Glomerular visceral epithelial cell (primary cell): ENCODE data around the gene GNS.

Source experiments
- DNase-seq: peaks from one replicate; pipeline ENCODE4 v3.0.0-alpha.2; 2016; ENCODE audit errors: extremely low spot score

Gene GNS

DNA sequence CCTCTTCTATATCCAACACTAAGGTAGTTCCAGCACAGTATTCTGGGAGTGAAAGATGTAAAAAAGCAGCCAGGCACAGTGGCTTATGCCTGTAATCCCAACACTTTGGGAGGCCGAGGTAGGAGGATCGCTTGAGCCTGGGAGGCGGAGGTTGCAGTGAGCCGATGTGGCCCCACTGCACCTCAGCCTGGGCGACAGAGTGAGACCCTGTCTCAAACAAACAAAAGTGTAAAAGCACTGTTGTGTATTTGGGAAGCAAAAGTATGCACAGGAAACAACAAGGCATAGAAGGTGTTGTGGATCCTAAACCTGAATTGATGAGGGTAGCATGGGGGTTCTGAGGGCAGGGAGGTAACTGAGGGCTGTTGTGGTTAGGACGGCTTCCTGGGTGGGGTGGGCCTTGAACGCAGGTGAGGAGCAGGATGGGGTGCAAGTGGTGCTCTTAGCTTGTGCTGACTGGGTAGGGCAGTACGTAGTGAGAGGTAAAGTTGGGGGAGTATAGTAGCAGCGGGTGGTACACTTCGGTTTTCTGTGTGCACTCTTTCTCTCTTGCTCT, 84.8 kb downstream of the GNS start:
- no peak for DNase-seq

DNA sequence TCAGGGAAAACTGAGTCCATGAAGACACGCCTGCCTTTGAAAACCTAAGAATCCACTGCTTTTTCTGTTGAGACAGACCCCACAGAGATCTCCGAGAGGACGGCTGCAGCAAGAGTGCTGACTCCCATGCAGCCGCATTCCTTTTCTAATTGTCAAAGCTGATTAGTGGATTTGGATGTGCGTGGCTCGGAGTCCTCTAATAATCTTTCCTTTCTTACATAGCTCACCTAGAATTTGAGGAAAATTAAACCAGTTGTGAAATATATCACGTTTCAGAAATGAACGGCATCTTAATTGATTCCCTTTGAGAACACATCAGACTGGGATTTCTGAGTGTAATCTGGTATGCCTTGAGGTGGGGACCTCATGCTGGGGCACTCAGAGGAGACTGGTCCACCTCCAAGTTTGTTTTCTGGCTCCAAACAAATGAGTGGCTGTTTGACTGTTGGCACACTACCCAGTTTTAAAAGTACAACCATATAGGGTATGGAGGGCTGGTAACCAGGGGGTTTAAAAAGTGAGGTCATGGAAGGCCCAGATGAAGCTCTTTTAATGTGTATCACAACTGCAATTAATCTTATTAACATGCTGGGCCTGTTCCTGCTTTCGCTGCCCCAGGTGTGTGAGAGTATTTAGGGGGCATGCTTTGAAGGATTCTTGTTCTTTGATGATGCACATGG, 85.6 kb downstream of the GNS start:
- no peak for DNase-seq

DNA sequence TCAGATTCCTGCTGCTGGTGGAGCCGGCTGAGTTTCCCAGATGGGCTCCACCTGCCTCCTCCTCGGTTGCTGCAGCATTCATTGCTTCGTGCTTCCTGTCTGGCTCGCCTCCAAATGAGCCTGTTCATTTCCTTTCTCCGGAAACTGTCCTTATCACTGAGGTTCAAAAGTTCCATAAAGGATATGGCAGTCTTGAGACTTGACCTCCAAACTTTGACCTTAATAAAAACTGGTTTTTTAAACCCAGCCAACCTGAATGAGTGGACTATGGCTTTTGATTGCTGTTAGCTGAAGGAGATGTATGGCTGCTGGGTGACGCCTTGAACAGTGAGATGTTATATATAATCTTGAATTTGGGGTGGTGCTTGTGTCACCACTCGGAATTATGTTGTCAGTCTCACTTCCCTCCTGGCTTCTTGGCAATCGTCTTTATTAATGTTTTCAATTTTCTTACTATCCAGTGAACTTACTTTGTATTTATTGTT, 86.2 kb downstream of the GNS start:
- DNase-seq, result peak; percentile 29

DNA sequence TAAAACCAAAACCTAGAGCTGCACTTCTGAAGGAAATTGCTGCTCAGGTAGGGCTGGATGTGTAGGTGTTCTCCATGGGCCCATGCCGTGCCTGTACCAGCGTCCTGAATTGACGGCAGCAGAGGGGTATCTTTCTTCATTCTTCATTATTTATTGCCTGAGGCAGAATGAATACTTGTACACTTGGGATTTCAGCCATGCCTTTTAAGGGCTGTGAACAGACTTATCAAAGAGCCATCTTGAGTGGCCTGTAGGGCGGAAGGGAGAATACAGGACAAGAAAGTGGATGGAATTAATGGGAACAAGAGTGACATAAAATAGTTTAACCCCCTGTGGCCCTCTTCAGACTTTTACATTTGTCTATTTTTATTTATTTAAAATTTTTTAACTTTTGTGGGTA, 87.5 kb downstream of the GNS start:
- DNase-seq, result no peak

DNA sequence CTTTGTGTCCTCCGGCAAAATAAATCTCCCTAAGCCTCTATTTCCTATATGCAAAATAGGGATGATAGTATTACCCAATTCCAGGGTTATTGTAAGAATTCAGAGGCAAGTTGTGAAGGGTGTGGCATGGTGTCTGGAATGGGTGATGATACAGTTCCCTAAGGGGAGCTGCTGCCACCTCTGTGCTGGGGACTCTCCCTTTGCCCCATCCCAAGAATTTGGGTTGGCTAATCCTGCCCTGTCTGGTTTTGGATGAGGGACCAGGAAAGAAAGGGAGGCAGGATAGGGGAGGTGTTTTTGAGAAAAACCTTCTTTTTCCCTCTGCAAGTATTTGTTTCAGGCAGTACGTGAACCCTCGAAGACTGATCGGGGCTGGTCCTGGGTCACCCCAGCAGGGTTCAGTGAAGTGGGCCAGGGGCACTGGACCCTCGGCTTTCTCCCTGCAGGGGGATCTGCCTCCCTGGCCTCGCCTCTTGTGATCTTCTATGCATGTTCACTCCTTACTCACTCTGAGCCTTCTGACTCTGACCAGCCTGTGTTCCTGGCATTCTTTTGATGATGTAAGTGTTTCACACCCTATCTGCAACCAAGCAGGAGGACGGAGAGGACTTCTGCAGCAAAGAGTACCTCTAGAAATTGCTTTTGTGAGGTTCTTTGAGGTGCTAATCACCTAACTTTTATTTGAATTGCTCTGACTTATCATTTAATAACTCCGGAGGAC, 88.1 kb downstream of the GNS start:
- DNase-seq, result peak; percentile 32

DNA sequence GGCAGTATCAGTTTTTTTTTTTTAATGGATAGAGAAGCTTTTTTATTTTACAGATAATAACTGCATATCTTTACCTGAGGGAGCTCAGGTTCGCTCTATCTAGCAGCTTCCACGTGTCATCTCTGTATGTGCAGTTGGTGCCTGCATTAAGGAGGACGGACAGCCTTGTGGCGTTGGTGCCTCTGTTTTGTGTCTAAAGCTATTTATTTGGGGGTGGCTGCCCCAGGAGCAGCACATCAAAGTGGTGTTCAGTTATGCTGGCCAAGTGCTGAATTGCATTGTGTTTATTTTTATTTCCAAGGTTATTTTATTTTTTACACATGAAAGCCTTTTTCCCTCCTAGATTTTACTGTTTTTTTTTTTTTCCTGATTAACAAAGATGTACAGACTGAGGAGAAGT, 89.2 kb downstream of the GNS start:
- no peak for DNase-seq

DNA sequence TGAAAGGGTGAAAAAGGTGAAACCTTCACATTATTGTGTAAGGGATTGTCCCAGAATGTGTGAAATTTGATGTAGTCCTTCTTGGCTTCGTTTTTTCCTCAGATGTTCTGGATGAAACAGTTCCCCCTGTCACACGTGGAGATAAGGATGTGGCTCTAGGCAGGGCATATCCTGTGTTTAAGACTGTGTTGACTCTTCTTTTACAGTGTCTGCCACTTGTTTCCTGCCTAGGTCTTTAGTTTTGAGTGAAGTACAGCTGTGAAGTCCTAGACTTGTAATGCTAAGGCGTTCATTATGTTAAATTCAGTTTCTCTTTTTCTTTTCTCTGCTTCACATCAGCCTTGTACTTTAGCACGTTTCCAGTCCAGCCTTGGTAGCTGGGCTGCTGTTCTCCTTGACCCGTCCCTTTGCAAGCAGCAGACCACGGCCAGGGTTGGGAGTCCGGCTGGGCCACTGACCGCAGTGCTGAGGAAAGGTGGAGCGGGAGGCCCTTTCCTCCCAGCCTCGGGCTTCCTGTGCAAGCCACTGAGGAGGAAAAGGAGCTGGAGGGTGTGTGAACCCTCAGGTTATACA, 89.8 kb downstream of the GNS start:
- peak; percentile 63 for DNase-seq

DNA sequence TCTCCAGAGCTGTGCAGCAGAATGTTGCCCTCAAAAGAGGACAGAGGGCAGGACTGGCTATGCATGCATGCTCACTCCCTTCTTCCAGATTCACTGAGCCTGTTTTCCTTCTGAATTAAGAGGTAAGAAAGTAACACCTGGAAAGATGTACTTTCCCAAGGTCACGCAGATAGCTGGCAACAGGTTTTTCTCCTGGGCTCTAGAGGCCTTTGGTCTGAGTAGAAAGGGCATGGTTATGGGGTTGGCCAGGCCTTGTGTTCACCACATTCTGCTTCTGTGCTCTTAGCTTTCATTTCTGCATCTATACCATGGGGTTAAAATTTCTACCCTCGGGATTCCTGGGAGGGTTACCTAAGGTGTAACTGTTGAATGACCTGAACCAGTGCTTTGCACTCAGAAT, 91.4 kb downstream of the GNS start:
- no peak for DNase-seq

DNA sequence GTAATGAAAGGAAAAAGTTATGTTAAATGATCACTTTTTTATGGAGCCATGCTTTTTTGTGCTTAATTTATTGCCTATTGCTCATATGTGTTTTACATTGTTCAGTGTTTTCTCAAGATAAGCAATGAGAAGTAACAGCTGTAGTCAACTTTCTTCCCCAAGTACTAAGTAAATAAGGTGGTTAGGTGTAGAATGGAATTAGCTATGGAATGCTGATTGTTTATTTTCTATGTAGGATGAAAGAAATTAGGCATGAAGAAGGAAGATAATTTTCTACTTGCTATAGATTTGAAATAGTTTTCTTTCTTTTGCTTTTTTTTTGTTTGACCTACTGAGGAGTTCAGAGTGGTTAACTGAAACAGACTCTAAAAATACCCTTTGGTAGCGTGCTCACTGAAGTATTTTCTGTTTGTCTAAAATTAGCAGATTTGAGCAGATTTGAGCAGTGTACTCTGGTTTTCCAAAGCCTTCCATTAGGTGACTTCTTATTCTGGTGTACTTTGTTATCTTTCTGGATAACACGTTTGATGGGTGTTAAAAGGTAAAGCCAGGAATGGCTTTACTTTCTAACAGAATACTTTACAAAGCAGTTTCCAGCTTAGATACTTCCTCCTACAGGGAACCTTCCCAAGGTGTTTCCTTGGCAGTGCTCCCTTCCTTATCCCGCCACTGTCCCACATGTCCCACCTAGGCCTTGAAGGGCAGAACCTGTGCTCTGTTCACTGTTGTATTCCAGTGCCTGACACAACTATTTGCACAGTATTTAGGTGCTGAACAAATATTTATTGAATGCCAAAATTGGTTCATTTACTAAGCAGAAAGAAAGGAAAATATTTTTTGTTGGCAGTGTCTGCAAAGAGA, 92.9 kb downstream of the GNS start:
- no peak for DNase-seq

DNA sequence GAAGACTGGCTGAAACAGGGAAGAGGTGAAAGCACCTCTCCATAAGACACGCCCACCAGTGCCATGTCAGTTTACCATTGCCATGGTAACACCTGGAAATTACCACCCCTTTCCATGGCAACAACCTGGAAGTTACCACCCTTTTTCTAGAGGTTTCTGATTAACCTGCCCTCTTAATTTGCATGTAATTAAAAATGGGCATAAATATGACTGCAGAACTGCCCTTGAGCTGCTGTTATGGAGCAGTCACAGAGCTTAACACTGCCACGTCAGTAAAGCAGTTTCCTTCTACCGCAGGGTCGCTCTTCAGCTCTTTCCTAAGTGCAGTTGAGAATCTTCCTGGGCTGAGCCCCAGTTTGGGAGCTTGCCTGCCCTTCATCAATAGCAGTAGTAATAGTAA, 93.7 kb downstream of the GNS start:
- no peak for DNase-seq
